HG03575 (cell line): ENCODE measurements around the gene FOXD1.
"Not testable (repeated sequence)": the region's sequence is repeated elsewhere in the genome, so short reads cannot be mapped to it uniquely, and the experiment has no call there.

Experiments used
- ATAC-seq: cut with Tn5 transposase; IDR thresholded peaks from one replicate; pipeline ENCODE4 v1.9.1; 2021; ENCODE audit not compliant: unreplicated experiment, insufficient number of reproducible peaks, low FRiP score; ENCODE audit errors: extremely low read depth

FOXD1 gene

DNA sequence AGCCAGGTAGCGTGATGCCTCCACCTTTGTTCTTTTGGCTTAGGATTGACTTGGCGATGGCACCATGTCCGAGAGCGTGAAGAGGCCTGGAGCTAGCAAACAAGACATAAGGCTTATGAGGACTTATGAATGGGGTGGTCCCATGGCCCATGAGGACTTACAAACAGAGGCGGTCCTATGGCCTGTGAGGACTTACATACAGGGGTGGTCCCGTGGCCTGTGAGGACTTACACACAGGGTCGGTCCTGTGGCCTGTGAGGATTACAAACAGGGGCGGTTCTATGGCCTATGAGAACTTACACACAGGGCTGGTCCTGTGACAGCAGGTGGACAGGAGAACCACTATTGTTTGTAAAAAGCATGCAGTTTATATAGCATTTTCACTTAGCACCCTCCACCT lies 21.3 kb upstream of the FOXD1 start:
- ATAC-seq: no peak

DNA sequence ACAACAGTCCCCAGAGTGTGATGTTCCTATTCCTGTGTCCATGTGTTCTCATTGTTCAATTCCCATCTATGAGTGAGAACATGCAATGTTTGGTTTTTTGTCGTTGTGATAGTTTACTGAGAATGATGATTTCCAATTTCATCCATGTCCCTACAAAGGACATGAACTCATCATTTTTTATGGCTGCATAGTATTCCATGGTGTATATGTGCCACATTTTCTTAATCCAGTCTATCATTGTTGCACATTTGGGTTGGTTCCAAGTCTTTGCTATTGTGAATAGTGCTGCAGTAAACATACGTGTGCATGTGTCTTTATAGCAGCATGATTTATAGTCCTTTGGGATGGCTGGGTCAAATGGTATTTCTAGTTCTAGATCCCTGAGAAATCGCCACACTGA lies 20.1 kb upstream of the FOXD1 start:
- not testable (repeated sequence) for ATAC-seq

DNA sequence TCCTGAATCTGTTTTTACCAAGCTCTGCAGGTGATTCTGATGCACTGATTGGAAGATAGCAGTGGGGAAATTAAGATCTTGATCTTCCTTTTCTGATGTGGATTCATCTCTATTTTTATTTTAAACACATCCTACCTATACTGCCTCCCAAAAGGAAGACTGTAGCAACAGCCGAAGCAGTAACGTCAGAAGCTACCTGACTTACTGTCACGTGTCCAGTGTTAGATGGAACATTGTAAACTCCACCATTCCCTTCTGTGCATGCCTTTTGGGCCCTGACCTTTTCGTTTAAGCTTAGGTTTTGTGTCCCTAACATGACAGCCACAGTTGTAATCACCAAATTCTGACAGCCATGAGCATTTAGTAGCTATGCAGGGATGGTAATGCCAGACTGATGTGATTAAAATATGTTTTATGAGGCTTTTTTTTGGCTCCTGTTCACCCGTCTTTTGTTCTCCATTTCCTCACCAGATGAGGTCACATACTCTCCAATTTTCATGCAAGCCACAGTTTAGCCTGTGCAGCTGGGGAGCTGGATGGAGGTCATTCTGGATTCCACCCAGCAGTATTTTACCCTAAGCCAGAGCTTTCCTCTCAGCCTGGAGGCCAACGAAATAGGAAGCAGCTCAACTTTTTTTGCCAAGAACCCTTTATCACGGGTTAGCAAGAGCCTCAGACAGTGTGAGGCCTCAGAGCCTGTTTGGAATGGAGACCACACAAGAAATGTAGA lies 15.6 kb upstream of the FOXD1 start:
- ATAC-seq: no peak

DNA sequence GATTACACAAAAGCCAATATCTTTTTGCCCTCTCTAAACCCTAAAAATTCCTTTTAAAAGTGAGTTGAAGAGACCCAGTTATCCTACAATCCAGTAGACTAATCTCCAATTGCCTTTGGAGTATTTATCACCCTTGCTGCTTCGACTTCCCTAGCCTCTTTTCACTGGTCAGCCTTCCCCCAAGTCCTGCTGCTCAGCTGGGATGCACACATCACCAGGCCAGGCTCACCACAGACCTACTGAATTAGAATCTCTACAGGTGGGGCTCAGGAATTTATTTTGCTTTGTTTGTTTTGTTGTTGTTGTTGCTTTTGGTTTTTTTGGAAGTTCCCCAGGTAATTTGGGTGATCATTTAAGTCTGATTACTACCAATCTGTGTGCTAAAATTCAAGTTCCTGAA lies 11.6 kb upstream of the FOXD1 start:
- no peak for ATAC-seq

DNA sequence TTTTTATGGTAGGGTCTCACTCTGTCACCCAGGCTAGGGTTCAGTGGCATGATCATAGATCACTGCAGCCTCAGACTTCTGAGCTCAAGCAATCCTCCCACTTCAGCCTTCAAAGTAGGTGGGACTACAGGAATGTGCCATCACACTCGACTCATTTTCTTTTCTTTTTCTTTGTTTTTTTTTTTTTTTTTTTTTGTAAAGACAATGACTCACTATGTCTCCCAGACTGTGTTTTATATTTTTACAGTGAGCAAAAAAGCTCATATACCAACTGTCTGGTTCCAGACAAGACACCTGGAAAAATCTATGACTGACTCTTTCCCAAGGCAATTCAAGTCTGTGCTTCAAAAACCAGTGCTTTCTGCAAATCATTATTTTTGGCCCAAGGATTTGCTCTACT lies 10.8 kb upstream of the FOXD1 start:
- no peak for ATAC-seq

DNA sequence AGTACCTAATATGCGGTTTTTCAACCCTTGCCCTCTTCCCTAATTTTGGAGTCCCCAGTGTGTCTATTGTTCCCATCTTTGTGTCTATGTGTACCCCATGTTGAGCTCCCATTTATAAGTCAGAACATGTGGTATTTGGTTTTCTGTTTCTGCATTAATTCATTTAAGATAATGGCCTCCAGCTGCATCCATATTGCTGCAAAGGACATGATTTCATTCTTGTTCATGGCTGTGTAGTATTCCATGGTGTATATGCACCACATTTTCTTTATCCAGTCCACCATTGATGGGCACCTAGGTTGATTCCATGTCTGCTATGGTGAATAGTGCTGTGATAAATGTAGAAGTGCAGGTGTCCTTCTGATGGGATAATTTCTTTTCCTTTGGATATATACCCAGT lies 7.9 kb upstream of the FOXD1 start:
- ATAC-seq: not testable (repeated sequence)

DNA sequence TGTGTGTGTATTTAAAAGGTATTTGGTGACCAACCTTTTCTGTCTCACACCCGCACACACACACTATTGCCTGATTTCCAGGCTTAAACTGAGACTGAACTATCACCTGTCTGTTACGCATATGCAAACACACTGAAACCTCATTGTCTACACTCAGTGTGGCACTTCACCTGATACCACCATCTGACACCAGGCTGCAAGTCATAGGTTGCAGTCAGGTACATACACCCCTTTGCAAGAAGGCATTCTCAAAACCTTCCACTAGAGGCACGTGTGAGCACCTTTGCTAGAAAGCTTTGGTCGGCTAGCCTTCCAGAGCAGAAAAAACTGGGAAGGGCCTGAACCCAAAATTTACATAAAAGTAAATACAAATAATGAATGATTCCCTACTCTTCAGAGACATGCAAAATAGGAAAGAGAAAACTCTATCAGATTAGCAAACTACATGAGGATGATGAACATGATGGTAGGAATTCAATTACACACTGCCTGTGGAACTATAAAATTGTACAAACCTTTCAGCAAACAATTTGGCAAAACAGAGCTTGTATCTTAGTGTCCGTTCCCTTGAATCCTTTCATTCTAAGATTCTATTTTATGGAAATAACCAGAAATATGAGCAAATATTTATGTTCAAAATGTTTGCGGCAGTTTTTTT lies 5.9 kb upstream of the FOXD1 start:
- ATAC-seq: no peak

DNA sequence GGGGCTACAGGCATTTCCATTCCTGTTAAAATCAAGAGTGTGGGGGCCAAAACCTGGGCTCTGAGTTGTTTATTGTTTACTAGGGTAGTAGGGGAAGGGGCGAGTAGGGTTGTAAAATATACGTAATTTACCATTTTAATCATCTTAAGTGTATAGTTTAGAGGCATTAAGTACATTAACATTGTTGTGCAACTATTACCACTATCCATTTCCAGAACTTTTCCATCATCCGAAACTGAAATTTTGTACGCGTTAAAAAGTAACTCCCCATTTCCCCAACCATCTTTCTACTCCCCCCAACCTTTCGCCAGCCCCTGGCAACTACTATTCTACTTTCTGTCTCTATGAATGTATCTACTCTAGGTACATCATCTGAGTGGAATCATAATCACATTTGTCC lies 3.6 kb upstream of the FOXD1 start:
- no peak for ATAC-seq

DNA sequence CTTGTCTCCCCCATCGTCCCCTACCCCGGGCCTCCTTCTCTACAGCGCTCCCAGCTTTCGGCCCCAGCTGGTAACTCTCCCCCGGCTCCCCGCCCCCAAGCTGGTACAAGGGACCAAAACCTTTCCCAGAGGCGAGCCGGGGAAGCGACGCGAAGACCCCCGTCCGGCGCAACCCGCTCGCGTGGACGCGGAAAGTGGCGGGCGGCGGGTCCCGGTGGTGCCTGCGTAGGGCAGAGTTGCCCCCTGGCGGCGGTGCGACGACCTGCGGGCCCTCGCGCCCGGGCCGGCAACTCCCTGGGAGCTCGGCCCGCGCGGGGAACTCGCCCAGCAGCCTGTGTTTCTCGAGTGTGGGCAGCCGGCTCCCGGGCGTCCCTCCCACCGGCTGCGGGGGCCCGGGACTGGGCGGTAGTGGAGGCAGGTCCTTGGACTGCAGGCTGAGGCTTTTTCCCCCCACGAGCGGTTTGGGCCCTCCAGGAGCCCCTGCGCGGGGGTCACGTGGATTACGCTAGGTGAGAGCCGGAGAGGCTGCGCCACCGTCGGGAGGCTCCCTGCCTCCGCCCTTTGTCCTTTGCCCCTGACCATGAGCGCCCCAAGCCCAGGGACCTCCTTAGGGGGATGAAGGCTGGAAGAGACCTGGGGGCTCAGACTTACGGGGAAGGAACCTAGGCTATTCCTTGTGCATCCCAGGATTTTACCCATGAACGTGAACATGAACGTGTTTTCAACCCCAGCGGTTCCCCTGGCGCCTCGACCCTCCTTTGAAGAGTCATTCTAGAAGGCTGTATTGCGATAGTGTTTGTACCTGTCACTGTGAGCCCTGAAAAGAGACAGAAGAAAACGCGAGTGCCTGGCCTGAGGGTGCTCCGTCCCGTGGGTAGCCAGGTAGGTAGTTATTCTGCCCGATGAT lies 2.9 kb upstream of the FOXD1 start:
- ATAC-seq: no peak

DNA sequence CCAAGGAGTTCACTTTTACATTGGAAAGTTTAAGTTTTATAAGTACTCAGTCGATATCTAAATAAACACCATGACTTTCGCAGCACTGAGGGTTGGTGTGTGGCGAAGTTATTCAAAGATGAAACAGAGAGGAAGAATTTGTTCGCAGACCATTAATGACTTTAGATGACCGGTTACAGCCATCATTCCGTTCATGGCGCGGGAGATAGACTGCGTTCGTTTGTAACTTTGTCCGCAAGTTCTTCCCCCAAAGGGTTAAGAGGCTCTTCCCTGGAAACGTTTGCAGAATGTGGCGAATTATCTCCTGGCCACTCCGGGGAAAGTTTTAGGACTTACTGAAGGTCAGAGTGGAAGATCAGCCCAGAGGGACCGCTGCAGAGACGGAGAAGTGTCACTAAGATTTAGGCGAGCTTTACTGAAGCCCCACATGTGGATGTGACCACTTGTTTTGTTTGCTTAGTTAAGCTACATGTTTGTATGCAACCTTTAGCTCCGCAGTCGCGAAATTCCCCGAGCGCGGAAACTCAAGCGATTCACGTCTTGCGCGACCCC lies 2.2 kb upstream of the FOXD1 start:
- ATAC-seq: no peak

DNA sequence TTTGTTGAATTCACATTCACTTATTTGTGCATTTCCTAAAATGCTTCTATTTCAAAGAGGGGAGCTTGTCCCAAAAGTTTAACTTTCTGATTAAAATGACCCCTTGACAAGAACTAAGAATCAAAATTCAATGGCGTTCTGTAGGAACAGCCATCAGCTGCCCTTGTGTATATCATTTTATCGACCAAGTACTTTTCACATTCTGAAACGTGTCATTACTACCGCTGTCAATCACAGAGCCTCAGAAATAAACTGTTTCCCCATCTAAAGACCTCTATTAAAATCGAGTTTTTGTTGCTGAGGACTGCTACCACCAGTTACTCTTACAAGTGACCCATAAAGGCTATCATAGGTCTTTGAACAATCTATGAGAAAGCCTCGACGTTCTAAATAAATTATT lies 1.6 kb upstream of the FOXD1 start:
- no peak for ATAC-seq

DNA sequence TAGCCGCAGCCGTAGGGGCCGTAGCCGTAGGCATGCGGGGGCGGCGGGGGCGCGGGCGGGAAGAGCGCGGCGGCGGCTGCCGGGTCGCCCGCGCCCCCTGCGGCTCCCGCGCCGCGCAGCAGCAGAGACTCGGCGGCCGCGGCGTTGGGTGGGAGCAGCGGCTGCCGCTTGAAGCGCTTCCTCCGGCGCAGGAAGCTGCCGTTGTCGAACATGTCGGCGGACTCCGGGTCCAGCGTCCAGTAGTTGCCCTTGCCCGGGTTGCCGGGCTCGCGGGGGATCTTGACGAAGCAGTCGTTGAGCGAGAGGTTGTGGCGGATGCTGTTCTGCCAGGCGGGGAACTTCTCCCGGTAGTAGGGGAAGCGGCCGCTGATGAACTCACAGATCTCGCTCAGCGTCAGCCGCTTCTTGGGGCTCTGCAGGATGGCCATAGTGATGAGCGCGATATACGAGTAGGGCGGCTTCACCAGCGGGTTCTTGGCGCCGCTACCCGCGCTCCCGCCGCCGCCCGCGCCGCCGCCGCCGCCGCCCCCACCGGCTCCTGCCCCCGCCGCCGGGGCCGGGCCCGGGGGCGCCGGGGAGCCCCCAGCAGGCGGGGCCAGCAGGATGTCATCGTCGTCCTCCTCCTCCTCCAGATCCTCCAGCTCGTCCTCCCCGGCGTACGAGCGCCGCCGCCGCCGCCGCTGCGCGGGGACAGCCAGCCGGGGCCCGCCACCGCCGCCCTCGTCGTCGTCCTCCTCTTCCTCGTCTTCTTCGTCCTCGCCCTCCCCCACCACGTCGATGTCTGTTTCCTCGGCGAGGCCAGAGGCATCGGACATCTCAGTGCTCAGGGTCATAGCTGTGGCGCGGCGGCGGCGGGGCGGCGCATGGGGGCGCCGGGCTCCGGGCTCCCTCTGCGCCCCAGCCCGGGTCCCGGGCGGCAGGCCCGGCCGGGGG lies 781 bp downstream of the FOXD1 start:
- ATAC-seq: no peak

DNA sequence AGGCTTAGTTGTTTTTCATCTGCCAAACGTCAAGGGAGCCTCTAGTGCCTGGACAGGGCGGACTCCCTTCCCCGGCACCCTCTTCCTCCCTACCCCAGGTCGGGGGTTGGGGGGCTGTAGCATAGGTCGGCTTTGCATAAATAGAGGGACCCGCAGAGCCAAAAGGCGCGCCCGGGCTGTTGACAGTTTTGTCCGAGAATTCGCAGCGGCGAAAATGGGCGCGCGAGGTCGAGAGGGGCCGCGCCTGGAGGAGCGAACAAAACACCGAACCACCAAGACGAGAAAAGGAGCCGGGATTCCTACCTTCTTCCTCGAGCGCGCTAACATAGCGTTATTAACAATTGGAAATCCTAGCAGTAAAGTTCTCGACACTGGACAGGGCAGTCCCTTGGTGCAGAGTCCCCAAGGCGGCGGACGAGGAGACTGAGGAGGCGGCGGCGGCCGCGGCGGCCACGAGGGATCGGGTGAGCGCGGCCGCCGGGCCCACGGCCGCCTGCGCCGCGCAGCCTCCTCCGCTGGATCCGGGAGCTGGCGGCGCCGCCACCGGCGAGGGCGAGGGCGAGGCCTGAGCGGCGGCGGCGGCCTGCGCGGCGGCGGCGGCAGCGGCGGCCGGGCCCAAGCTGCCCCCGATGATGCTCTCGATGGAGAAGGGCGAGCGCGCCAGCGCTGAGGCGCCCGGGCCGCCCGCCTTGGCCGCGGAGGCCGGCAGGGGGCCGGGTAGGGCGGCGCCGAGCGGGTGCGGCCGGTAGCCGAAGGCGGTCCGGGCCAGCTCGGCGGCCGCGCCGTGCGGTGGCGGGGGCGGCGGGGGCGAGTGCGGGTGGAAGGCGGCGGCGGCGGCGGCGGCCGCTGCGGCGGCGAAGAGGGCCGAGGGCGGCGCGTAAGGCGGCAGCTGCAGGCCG lies 1.7 kb downstream of the FOXD1 start:
- ATAC-seq: no peak

DNA sequence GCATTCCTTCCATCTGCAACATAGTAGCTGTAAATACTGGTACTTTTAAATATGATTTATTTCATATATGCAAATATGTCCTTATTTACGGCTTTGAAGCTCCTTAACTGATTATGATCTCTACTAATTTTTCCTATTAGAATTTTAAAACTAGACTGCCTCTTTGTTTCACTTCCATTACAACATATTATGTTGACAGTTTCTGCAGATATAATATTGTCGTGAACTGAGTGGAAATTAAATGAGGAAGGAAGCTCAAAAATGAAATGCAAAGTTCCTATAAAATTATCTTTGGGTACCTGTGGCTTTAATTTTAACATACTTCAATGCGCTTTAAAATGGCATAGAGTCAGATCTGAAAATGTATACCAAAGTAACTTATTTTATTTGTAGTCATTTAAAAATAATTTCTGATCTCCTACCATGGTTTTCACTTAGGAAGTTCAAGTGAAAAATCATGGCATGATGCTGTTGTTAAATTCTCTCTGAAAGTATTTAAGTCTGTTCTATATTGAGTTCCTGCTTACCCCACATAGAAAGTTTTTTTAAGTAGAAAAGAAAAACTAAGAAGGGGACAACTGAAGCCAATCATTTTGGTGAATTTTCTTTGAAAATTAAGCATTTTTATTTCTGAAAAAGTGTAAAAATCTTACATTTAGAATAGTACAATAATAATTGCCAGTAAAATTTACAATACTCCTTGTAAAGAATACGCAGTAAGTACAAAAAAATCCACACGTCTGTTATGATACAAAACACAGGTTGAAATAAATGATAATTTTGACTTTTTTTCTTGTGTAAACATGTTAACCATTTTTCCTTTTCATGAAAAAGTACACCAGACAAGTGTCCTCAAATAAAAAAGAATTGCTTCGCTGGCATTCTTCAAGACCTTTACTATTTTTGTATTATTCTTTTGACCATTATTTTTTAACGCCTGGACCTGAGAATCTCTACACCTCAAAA lies 2.6 kb downstream of the FOXD1 start:
- no peak for ATAC-seq

DNA sequence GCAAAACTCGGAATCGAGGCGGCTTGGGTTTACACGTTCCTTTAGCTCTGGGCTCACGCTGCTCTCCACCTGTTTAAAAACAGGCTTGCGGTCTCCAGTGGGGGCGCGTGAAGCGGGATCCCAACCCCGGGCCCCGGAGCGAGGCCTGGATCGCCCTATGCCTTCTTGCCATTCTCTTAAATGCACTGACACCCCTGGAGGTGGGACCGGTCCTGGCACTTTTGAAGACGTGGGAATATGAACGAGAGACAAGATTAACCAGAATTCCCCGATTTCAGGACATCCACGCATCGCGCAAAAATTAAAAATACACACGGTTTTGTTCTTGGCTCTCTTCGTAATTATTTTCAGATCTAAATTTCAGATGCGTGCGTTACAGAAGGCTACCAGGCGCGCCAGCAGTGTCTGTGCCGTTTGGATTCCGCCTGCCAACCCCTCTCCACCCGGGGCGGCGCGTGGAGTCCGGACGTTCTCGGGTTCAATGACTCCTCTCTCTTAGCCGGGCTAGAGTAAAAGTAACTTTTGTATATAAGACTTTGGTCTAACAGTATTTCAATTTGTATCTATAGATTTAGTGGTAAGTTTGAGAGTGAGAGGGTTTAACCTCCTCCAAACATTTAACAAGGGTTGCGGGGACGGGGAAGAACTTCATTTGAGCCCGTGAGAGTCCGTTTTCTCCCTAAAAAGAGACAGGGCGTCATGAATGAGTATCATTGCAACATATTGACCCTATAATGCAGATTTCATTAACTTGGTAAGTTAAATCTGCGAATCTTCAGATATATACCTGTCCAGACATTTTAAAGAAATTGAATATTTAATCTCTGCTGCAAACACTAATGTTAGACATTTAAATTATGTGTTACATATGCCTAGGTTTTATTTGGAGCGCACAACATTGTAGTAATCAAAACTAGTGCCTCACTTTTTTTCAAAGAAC lies 3.8 kb downstream of the FOXD1 start:
- ATAC-seq: no peak
